ENCODE results near the gene TWIST1. TPM values are rescaled to one million over a fixed set of nuclear protein-coding genes. Genes with fewer than 3 reads are reported as not detected.

The TWIST1 gene
- total RNA-seq, 1 experiment from 2014 or later = 15.7 TPM

DNA sequence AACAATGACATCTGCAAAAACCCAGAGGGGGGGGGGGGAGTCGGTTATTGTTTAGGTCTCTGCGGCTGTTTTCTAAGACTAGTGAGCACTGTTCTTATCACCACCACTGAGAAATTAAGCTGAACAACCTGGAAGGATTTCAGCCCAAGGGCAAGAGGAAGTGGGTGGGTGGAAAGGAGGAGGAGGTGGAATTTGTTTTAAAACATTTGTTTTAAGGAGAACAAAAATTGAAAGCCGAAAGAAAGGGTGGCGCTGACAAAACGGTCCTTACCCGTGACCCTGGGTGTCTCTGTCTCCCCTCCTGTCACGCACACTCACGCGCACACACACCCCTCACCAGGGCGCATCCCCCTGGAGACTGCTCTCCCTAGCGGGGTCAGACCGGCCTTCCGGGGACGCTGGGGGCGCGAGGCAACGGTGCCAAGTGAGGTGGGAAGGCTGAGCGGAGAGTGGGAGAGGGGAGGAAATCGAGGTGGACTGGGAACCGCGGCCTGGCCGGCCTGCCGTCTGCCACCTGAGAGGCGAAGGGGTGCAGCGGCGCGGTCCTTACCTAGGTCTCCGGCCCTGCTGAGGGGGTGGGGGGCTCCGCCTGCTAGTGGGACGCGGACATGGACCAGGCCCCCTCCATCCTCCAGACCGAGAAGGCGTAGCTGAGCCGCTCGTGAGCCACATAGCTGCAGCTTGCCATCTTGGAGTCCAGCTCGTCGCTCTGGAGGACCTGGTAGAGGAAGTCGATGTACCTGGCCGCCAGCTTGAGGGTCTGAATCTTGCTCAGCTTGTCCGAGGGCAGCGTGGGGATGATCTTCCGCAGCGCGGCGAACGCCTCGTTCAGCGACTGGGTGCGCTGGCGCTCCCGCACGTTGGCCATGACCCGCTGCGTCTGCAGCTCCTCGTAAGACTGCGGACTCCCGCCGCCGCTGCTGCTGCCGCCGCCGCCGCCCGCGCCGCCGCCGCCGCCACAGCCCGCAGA is 1.0 kb downstream of the TWIST1 start:
- peak overlapping the region; percentile 88 for H2AFZ ChIP-seq (ENCODE audit: low read length)
- TF ChIP-seq EZH2 (IDR thresholded peaks at IDR 0.05; ENCODE audit: low read length, unreplicated experiment) (no peak), CTCF (conservative IDR thresholded peaks at IDR 0.05; ENCODE audit: low read depth, low read length) (no peak), EZH2phosphoT487 (IDR thresholded peaks at IDR 0.05; ENCODE audit: borderline replicate concordance, low read length) (no peak)
- no peaks in the 10 kb centered on the region for H3K27me3 ChIP-seq (ENCODE audit: low read length)
- H3K4me3 ChIP-seq (ENCODE audit: low read length) = peak overlapping the region; percentile 99
- H3K4me2 ChIP-seq (ENCODE audit: low read length) = peak overlapping the region; percentile 93
- H3K36me3 ChIP-seq (ENCODE audit: low read depth, low read length) = no peaks in the 10 kb centered on the region
- peaks cover 33% of the 10 kb centered on the region for H3K79me2 ChIP-seq (ENCODE audit: low read length)
- H3K9ac ChIP-seq (ENCODE audit: low read length) = peak overlapping the region; percentile 66
- H3F3A ChIP-seq (ENCODE audit: low read length, unreplicated experiment) = no peaks in the 10 kb centered on the region
- BruUV-seq (replicated peaks) = no TSS peak
- CTCF ChIA-PET = interaction anchor here (0.6 to 1.3 kb wide), 5 partner anchors 132 to 764 kb away, joined by 4 to 9 read pairs (median 5); no protein-coding TSS in a partner anchor
- POLR2A ChIA-PET (ENCODE audit: unreplicated experiment) = interaction anchor here (0.6 kb wide), 4 partner anchors 23 to 613 kb away, joined by 3 to 27 read pairs (median 9); no protein-coding TSS in a partner anchor
- peaks cover 9% of the 10 kb centered on the region; the same call in 1 of the 2 replicates for H4K20me1 ChIP-seq (ENCODE audit: low read length)
- no peaks in the 10 kb centered on the region for H3K9me2 ChIP-seq (replicated peaks; ENCODE audit: low read length)
- no peaks in the 10 kb centered on the region for H3K9me3 ChIP-seq (ENCODE audit: low read length)
- H3K27ac ChIP-seq (ENCODE audit: low read length) = no peak overlapping the region
- DNase-seq = peak; percentile 37
- ATAC-seq = peak; percentile 8
- H3K4me1 ChIP-seq (ENCODE audit: insufficient read depth, low read length) = peaks cover 16% of the 10 kb centered on the region
- intact Hi-C loops (cut with micrococcal nuclease) = loop anchor here (1.0 to 10.0 kb wide), 6 partner anchors 92 to 764 kb away; no protein-coding TSS in a partner anchor

- peak overlapping the region; percentile 93 for H3K4me2 ChIP-seq (ENCODE audit: low read length)
- H4K20me1 ChIP-seq (ENCODE audit: low read length) = peaks cover 9% of the 10 kb centered on the region; the same call in 1 of the 2 replicates
- POLR2A ChIA-PET (ENCODE audit: unreplicated experiment) = interaction anchor here (0.7 kb wide), 1 partner anchor 112 kb away, joined by 7 read pairs; no protein-coding TSS in a partner anchor
- H3K9ac ChIP-seq (ENCODE audit: low read length) = peak overlapping the region; percentile 66; the same call in 1 of the 2 replicates
- TF ChIP-seq EZH2 (IDR thresholded peaks at IDR 0.05; ENCODE audit: low read length, unreplicated experiment) (no peak), EZH2phosphoT487 (IDR thresholded peaks at IDR 0.05; ENCODE audit: borderline replicate concordance, low read length) (no peak), CTCF (conservative IDR thresholded peaks at IDR 0.05; ENCODE audit: low read depth, low read length) (no peak)
- H3F3A ChIP-seq (ENCODE audit: low read length, unreplicated experiment) = no peaks in the 10 kb centered on the region
- BruUV-seq (replicated peaks) = no TSS peak
- intact Hi-C loops (cut with micrococcal nuclease) = loop anchor here (5.0 to 10.0 kb wide), 2 partner anchors 52 to 90 kb away; no protein-coding TSS in a partner anchor
- CTCF ChIA-PET = interaction anchor here (0.6 to 0.7 kb wide), 2 partner anchors 32 to 44 kb away, joined by 3 to 5 read pairs; no protein-coding TSS in a partner anchor
- no peak overlapping the region; the same call in 1 of the 2 replicates for H2AFZ ChIP-seq (ENCODE audit: low read length)
- H3K4me1 ChIP-seq (ENCODE audit: insufficient read depth, low read length) = peaks cover 16% of the 10 kb centered on the region
- DNase-seq = peak; percentile 31
- no peaks in the 10 kb centered on the region for H3K27me3 ChIP-seq (ENCODE audit: low read length)
- H3K9me3 ChIP-seq (ENCODE audit: low read length) = no peaks in the 10 kb centered on the region
- no peaks in the 10 kb centered on the region for H3K36me3 ChIP-seq (ENCODE audit: low read depth, low read length)
- peaks cover 33% of the 10 kb centered on the region for H3K79me2 ChIP-seq (ENCODE audit: low read length)
- no peak for ATAC-seq
- no peaks in the 10 kb centered on the region for H3K9me2 ChIP-seq (replicated peaks; ENCODE audit: low read length)
- H3K27ac ChIP-seq (ENCODE audit: low read length) = no peak overlapping the region
- H3K4me3 ChIP-seq (ENCODE audit: low read length) = peak overlapping the region; percentile 99
These were observed 2.9 kb downstream of the TWIST1 start for GRCh38 chr7:19114551-19114855.

Measured in PC-3 (cell line).